ENCODE measurements around the gene LCE1F. TPM values are rescaled to one million over a fixed set of nuclear protein-coding genes. Genes with fewer than 3 reads are reported as not detected.

LCE1F gene
- total RNA-seq, 1 experiment from 2014 or later, result not detected

DNA sequence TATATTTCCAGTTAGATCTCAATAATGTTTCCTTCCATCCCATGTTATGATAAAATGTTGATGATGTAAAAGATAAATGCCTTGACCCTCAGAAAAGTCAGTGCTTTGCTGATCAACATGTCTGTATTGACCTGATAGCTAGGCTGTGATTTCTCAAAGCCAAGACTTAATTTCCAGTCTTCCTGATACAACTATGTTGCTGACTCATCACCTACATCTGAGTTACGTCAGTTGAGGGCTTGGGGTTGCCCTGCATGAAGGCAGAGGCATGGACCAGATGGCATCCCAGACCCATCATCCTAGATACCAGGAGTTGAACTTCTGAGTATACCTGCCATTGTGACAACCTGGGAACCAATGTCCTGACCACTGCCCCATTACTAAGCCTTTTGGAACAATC lies 26.4 kb downstream of the LCE1F start:
- H3K9me3 ChIP-seq (ENCODE audit: insufficient read depth, low read depth), result no peaks in the 10 kb centered on the region
- no TSS peak for BruUV-seq (replicated peaks)
- H3K4me1 ChIP-seq (replicated peaks; ENCODE audit: insufficient read depth), result no peaks in the 10 kb centered on the region
- intact Hi-C loops (cut with micrococcal nuclease; ENCODE audit: unreplicated experiment), result no loop called here
- ChIA-PET POLR2A (ENCODE audit: unreplicated experiment) (no interaction called here), CTCF (no interaction called here)
- no peak overlapping the region for H2AFZ ChIP-seq
- DNase-seq, result no peak
- no peak overlapping the region for H3K27ac ChIP-seq
- no peak overlapping the region for H3K4me3 ChIP-seq
- H3F3A ChIP-seq (ENCODE audit: insufficient read depth, low read depth), result no peaks in the 10 kb centered on the region
- H4K20me1 ChIP-seq (ENCODE audit: insufficient read depth), result no peaks in the 10 kb centered on the region
- no peaks in the 10 kb centered on the region for H3K79me2 ChIP-seq (ENCODE audit: low read depth)
- H3K4me2 ChIP-seq, result no peak overlapping the region
- no peaks in the 10 kb centered on the region for H3K9me2 ChIP-seq (ENCODE audit: insufficient read depth)
- no peaks in the 10 kb centered on the region for H3K36me3 ChIP-seq (ENCODE audit: low read depth)
- peaks cover 28% of the 10 kb centered on the region for H3K27me3 ChIP-seq (ENCODE audit: insufficient read depth, low read depth)
- TF ChIP-seq CTCF (conservative IDR thresholded peaks at IDR 0.05), result no peak
- TF ChIP-seq EZH2 (IDR thresholded peaks at IDR 0.05; ENCODE audit: low read depth), result no peak

- H3K27ac ChIP-seq, result no peak within 1 kb of the TSS
- CTCF ChIA-PET, result no interaction called here
- intact Hi-C loops (cut with micrococcal nuclease; ENCODE audit: unreplicated experiment), result no loop called here
These were observed 31.6 kb downstream of the LCE1F start, which contains the start of gene LCE1C for GRCh38 chr1:152806576-152806975. Gene LCE1C, minus strand, starts transcription at chr1:152806651. Its CDS starts 1,173 bp downstream, at chr1:152805478.

DNA sequence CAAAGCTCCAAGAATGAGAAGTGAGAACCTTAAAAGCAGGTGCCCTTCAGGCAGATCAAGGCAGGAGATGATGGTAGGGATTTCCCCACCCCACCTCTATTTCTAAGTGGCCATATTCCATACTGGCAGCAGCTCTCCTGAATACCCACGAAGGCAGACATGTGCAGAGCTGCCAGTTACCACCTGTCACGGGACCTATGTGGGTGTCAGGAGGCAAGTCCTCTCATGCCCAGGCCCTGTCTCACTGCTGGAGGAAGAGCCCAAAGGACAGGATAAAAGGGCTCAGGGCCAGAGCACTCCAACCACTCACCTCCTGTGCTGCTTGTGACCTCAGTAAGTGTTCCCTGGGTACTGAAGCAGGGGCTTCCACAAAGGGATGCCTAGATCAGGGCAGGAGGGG lies 36.1 kb downstream of the LCE1F start:
- TF ChIP-seq CTCF (conservative IDR thresholded peaks at IDR 0.05) (no peak), EZH2 (IDR thresholded peaks at IDR 0.05; ENCODE audit: low read depth) (no peak)
- Histone ChIP-seq H3K79me2 (ENCODE audit: low read depth) (no peaks in the 10 kb centered on the region), H3K9me2 (ENCODE audit: insufficient read depth) (no peaks in the 10 kb centered on the region), H2AFZ (no peak overlapping the region), H3K27ac (no peak overlapping the region), H3K9me3 (ENCODE audit: insufficient read depth, low read depth) (no peaks in the 10 kb centered on the region), H4K20me1 (ENCODE audit: insufficient read depth) (no peaks in the 10 kb centered on the region), H3F3A (ENCODE audit: insufficient read depth, low read depth) (no peaks in the 10 kb centered on the region), H3K4me2 (no peak overlapping the region), H3K4me1 (replicated peaks; ENCODE audit: insufficient read depth) (no peaks in the 10 kb centered on the region), H3K27me3 (ENCODE audit: insufficient read depth, low read depth) (peaks cover 40% of the 10 kb centered on the region), H3K36me3 (ENCODE audit: low read depth) (no peaks in the 10 kb centered on the region), H3K4me3 (no peak overlapping the region)
- no TSS peak for BruUV-seq (replicated peaks)
- intact Hi-C loops (cut with micrococcal nuclease; ENCODE audit: unreplicated experiment), result no loop called here
- no peak for DNase-seq
- ChIA-PET CTCF (no interaction called here), POLR2A (ENCODE audit: unreplicated experiment) (no interaction called here)

More at GRCh38 chr1:152806576-152806975, 31.6 kb downstream of the LCE1F start, which contains the start of gene LCE1C:
- H4K20me1 ChIP-seq (ENCODE audit: insufficient read depth), result no peaks in the 10 kb centered on the region
- no peaks in the 10 kb centered on the region for H3K9me3 ChIP-seq (ENCODE audit: insufficient read depth, low read depth)
- no peaks in the 10 kb centered on the region for H3F3A ChIP-seq (ENCODE audit: insufficient read depth, low read depth)
- TF ChIP-seq CTCF (conservative IDR thresholded peaks at IDR 0.05) (no peak), EZH2 (IDR thresholded peaks at IDR 0.05; ENCODE audit: low read depth) (no peak)
- peaks cover 19% of the 10 kb centered on the region; the same call in 1 of the 2 replicates for H3K27me3 ChIP-seq (ENCODE audit: insufficient read depth, low read depth)
- H3K4me1 ChIP-seq (replicated peaks; ENCODE audit: insufficient read depth), result no peaks in the 10 kb centered on the region
- no peaks in the 10 kb centered on the region for H3K79me2 ChIP-seq (ENCODE audit: low read depth)
- no peak within 1 kb of the TSS for H3K4me2 ChIP-seq
- no peak within 1 kb of the TSS for H3K4me3 ChIP-seq
- POLR2A ChIA-PET (ENCODE audit: unreplicated experiment), result no interaction called here
- no TSS peak for BruUV-seq (replicated peaks)
- H3K36me3 ChIP-seq (ENCODE audit: low read depth), result no peaks in the 10 kb centered on the region
- no peak within 1 kb of the TSS for H2AFZ ChIP-seq
- no peaks in the 10 kb centered on the region for H3K9me2 ChIP-seq (ENCODE audit: insufficient read depth)
- DNase-seq, result no peak

Measured in PC-9 (cell line).